22Rv1 (cell line): ENCODE data around the gene ZCWPW1.
"Not testable (repeated sequence)": the region's sequence is repeated elsewhere in the genome, so short reads cannot be mapped to it uniquely, and the experiment has no call there.

Experiments
- H3K27ac ChIP-seq: fragments of 450-650 bp; 2 replicates; pipeline ENCODE4 v1.5.1; 2017
- ZFX ChIP-seq: fragments of 450-650 bp; IDR thresholded peaks from 2 replicates; pipeline ENCODE4 v1.6.1; 2017; ENCODE audit warnings: antibody characterized with exemption, borderline replicate concordance
- TF ChIP-seq, protein P1 (sequence below): fragments of 450-650 bp; IDR thresholded peaks from 2 replicates; pipeline ENCODE4 v1.5.1; 2017; ENCODE audit warnings: mild to moderate bottlenecking

ZCWPW1 gene

DNA sequence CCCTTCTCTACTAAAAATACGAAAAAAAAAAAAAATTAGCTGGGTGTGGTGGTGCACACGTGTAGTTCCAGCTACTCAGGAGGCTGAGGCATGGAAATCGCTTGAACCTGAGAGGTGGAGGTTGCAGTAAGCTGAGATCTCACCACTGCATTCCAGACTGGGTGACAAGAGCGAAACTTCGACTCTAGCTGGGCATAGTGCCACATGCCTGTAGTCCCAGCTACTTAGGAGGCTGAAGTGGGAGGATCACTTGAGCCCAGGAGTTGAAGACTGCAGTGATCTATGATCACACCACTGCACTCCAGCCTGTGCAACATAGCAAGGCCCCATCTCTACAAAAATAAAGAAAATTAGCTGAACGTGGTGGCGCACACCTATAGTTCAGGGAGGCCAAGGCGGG, 36.8 kb upstream of the ZCWPW1 start:
- TF ChIP-seq ZFX, result no peak
- TF ChIP-seq, protein P1, sequence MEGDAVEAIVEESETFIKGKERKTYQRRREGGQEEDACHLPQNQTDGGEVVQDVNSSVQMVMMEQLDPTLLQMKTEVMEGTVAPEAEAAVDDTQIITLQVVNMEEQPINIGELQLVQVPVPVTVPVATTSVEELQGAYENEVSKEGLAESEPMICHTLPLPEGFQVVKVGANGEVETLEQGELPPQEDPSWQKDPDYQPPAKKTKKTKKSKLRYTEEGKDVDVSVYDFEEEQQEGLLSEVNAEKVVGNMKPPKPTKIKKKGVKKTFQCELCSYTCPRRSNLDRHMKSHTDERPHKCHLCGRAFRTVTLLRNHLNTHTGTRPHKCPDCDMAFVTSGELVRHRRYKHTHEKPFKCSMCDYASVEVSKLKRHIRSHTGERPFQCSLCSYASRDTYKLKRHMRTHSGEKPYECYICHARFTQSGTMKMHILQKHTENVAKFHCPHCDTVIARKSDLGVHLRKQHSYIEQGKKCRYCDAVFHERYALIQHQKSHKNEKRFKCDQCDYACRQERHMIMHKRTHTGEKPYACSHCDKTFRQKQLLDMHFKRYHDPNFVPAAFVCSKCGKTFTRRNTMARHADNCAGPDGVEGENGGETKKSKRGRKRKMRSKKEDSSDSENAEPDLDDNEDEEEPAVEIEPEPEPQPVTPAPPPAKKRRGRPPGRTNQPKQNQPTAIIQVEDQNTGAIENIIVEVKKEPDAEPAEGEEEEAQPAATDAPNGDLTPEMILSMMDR, result no peak
- H3K27ac ChIP-seq, result 0 out of 2 replicates have a peak overlapping the region, but pooled peaks have one; percentile 16

DNA sequence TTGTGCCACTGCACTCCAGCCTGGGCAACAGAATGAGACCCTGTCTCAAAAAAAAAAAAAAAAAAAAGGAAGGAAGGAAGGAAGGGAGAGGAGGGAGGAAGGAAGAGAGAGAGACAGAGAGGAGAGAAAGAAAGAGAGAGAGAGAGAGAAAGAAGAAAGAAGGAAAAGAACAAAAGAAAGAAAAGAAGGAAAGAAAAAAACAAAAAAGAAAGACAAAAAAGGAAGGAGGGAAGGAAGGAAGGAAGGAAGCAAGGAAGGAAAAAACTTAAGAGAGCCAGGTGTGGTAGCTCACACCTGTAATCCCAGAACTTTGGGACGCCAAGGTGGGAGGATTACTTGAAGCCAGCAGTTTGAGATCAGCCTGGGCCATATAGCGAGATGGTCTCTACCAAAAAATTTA, 36.3 kb upstream of the ZCWPW1 start:
- TF ChIP-seq, protein P1, result no peak
- TF ChIP-seq ZFX, result no peak
- H3K27ac ChIP-seq, result no peak overlapping the region

DNA sequence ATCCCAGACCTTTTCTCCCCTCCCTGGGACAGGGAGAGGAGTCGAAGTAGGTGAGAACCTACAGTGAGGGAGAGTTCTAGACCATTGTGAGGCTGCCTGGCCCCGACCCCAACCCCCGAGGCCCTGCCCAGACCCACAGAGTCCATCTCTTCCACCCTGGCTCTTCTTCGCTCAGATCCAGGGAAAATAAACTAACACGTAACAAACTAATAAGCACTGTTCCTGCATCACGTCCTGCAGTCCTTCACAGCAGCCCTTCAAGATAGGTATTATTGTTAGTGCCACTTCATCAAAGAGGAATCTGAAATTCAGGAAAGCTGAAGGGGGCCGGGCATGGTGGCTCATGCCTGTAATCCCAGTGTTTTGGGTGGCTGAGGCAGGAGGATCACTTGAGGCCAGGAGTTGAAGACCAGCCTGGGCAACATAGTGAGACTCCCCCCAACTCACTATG, 35.7 kb upstream of the ZCWPW1 start, which contains the start of gene SPACDR:
TSS of gene SPACDR (minus strand) at position 51 of the 451 bp plus-strand sequence. CDS start 235 bp downstream, outside the sequence.
- TF ChIP-seq ZFX, result no peak
- TF ChIP-seq, protein P1, result no peak
- H3K27ac ChIP-seq, result 0 out of 2 replicates have a peak within 1 kb of the TSS, but pooled peaks have one; percentile 16

DNA sequence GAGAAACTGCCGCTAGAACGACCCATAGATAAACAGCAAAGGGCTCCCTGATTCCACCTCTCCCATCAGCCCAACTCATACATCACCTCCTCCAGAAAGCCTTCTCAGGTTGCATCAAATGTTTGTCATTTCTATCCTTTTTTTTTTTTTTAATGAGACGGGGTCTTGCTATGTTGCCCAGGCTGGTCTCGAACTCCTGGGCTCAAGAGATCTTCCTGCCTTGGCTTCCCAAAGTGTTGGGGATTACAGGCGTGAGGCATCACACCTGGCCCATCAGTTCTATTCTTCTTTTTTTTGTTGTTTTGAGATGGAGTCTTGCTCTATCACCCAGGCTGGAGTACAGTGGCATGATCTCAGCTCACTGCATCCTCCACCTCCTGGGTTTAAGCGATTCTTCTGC, 28.5 kb upstream of the ZCWPW1 start:
- H3K27ac ChIP-seq, result no peak overlapping the region
- TF ChIP-seq, protein P1, result no peak
- TF ChIP-seq ZFX, result no peak

- no peak overlapping the region for H3K27ac ChIP-seq
- no peak for TF ChIP-seq ZFX
- TF ChIP-seq, protein P1, result no peak
Observed at GRCh38 chr7:100456562-100456961, 28.1 kb upstream of the ZCWPW1 start.

DNA sequence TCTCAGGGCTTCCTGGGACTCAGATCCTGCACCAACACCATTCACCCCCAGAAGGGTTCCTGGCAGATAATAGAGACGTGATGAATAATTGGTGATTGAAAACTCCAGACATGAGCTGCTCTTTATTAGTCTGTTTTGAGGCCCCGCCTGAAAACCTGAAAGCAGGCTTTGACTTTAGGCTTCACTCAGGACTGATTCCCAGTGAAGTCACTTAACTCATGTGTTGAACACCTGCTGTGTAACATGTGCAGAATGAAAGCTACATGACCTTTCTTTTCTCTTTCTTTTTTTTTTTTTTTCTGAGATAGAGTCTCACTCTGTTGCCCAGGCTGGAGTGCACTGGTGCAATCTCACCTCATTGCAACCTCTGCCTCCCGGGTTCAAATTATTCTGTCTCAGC, 26.7 kb upstream of the ZCWPW1 start:
- TF ChIP-seq, protein P1, result no peak
- TF ChIP-seq ZFX, result no peak
- H3K27ac ChIP-seq, result no peak overlapping the region

- not testable (repeated sequence) for H3K27ac ChIP-seq
Observed at GRCh38 chr7:100453854-100454253, 25.4 kb upstream of the ZCWPW1 start.

DNA sequence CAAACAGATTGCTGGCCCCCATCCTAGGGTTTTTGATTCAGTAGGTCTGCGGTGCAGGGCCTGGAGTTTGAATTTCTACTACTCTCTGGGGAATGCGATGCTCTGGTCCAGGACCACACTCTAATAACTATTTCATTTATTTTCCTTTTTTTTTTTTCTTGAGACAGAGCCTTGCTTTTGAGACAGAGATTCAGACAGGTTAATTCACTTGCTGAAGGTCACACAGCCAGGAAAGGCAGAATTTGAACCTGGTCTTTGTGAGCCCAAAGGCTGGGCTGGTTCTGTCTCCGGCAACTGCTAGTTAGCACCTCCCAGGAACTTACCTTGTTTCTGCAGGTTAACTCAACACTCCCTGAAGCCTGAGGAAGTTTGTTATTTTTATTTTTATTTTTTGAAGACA, 24.0 kb upstream of the ZCWPW1 start:
- H3K27ac ChIP-seq, result no peak overlapping the region

More for the DNA sequence above, 24.0 kb upstream of the ZCWPW1 start:
- TF ChIP-seq, protein P1, result no peak
- TF ChIP-seq ZFX, result no peak
